GM12873 (cell line): ENCODE results near the gene KLHL12.

Experiments
- TF ChIP-seq, protein P1 (sequence below): IDR thresholded peaks from 2 replicates; pipeline ENCODE4 v1.5.1; 2012; ENCODE audit warnings: low read depth, mild to moderate bottlenecking, moderate library complexity, low read length, control low read depth; ENCODE audit not compliant: insufficient read depth; ENCODE audit errors: missing control alignments

Gene KLHL12

GRCh38 chr1:202873026-202873425 lies 54.0 kb downstream of the KLHL12 start:
- TF ChIP-seq, protein P1, sequence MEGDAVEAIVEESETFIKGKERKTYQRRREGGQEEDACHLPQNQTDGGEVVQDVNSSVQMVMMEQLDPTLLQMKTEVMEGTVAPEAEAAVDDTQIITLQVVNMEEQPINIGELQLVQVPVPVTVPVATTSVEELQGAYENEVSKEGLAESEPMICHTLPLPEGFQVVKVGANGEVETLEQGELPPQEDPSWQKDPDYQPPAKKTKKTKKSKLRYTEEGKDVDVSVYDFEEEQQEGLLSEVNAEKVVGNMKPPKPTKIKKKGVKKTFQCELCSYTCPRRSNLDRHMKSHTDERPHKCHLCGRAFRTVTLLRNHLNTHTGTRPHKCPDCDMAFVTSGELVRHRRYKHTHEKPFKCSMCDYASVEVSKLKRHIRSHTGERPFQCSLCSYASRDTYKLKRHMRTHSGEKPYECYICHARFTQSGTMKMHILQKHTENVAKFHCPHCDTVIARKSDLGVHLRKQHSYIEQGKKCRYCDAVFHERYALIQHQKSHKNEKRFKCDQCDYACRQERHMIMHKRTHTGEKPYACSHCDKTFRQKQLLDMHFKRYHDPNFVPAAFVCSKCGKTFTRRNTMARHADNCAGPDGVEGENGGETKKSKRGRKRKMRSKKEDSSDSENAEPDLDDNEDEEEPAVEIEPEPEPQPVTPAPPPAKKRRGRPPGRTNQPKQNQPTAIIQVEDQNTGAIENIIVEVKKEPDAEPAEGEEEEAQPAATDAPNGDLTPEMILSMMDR, result no peak

DNA sequence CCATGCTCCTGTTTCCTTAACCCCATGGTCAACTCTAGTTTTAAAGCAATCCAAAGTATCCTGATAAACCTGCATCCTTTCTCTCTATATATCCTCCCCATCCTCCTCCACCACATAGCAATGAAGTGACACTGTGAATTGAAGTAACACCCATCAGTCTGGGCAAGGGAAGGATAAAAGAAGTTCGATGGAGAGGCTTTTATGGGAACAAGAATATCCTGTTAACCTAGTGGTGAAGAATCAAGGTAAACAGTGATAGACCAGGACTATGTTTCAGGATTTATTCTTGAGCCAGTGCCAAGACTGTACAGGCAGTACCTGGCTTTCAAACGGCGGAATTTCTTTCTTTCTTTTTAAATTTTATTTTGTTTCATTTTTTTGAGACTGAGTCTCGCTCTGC lies 55.7 kb downstream of the KLHL12 start:
- TF ChIP-seq, protein P1, result no peak

DNA sequence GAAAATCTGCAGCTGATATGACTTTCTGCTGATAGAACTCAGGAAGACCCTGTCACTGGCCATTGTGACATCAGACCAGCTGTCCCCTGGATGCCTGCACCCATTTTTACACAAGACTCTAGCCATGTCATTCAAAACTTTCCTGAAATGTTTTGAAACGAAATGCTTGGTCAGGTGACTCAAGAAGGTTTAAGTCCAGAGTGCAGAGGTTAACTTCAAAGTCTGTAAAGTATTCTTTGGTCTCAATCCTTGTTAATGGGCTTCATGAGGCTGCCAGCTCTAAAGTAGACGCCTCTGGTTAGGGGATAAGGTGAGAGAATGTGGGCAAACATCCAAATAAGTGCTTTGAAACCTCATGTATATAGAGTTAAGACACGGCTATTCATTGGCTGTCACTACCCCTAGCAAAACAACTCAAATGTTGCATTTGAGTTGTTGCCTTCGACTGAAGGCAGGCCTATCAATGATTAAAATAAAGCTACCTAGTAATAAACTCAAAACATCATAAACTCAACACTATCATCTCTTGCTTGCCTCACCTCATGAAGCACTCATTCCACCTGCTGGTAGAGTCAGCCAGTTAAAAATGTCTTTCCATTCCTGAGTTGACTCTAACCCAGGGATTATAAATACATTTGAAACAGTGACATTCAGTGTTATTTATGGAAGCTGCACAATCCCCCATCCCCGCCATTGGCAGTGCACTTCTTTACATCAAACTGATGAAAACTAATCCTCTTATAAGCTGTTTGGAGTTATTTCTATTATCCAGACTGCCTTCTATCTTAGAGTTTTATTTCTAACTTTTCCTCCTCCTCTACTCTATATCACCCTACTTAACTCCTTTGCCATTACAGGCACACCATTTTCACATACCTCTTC lies 64.1 kb downstream of the KLHL12 start:
- TF ChIP-seq, protein P1, result no peak

- TF ChIP-seq, protein P1, result no peak
These were observed 65.5 kb downstream of the KLHL12 start for GRCh38 chr1:202861420-202862132.

GRCh38 chr1:202860744-202861419 lies 66.2 kb downstream of the KLHL12 start:
- TF ChIP-seq, protein P1, result no peak

DNA sequence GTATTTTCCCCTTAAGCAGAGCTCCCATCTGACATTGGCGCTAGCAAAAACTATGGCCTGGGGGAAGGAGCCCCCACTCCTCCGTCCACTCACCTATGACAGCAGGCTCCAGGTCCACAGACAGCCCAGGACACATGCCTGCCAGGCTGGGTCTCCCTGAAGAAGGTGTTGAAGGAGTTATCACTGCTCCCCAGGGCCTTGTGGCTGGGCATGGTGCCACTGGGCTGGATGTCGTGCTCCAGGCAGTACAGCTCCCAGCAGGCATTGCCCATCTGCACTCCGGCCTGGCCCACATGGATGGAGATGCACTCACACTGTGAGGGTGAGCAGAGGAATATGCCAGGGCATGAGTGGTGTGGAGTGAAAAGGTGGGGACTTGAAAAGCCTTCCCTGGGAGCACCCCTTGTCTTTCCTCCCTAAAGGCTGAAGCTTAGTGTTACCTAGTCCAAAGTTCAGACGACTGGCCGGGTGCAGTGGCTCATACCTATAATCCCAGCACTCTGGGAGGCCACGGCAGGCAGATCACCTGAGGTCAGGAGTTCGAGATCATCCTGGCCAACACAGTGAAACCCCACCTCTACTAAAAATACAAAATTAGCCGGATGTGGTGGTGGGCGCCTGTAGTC lies 68.1 kb downstream of the KLHL12 start:
- TF ChIP-seq, protein P1, result no peak

- TF ChIP-seq, protein P1, result no peak
These were observed 68.7 kb downstream of the KLHL12 start for GRCh38 chr1:202858331-202858730.
